Measurements from ENCODE around the gene CABP2.

GRCh38 chr11:67543585-67543984 lies 20.3 kb upstream of the CABP2 start:
- TF ChIP-seq POLR2A (IDR thresholded peaks at IDR 0.05; ENCODE audit: low read depth, low read length) (no peak), POLR2AphosphoS5 (IDR thresholded peaks at IDR 0.05; ENCODE audit: low read depth, low read length) (no peak)
